Neural cell (in vitro differentiated cells): ENCODE results near the gene PHACTR3. TPM values are rescaled to one million over a fixed set of nuclear protein-coding genes. Genes with fewer than 3 reads are reported as not detected.

Experiments used
- H2AFZ ChIP-seq: fragments of 200-600, 300-800 bp; sonication (generic), shearing (Covaris generic); 2 replicates; pipeline ENCODE4 v1.6.0; 2014; ENCODE audit warnings: low read depth, mild to moderate bottlenecking, antibody characterized with exemption, low read length, moderate library complexity
- H3F3A ChIP-seq: fragments of 200-600 bp; shearing (Covaris generic); 2 replicates; pipeline ENCODE4 v1.6.1; 2016; ENCODE audit warnings: mild to moderate bottlenecking, moderate library complexity, mixed read lengths, antibody characterized with exemption, low read length; ENCODE audit not compliant: insufficient read depth, poor library complexity, severe bottlenecking
- H3K27ac ChIP-seq: fragments of 200-600, 300-800 bp; sonication (generic), shearing (Covaris generic); 2 replicates; pipeline ENCODE4 v1.5.1; 2014; ENCODE audit warnings: mild to moderate bottlenecking, low read length, moderate library complexity
- H3K27me3 ChIP-seq: fragments of 300-800, 200-600 bp; sonication (generic), shearing (Covaris generic); 2 replicates; pipeline ENCODE4 v1.6.0; 2014; ENCODE audit warnings: mild to moderate bottlenecking, low read depth, low read length, moderate library complexity; ENCODE audit not compliant: insufficient read depth
- H3K36me3 ChIP-seq: fragments of 300-800, 200-600 bp; sonication (generic), shearing (Covaris generic); 2 replicates; pipeline ENCODE4 v1.5.1; 2014; ENCODE audit warnings: mild to moderate bottlenecking, antibody characterized with exemption, low read length, moderate library complexity; ENCODE audit not compliant: insufficient read depth
- H3K4me2 ChIP-seq: fragments of 300-800, 200-600 bp; sonication (generic), shearing (Covaris generic); 2 replicates; pipeline ENCODE4 v1.6.0; 2014; ENCODE audit warnings: mild to moderate bottlenecking, low read length
- H3K4me3 ChIP-seq: fragments of 300-800, 200-600 bp; sonication (generic), shearing (Covaris generic); 2 replicates; pipeline ENCODE4 v1.5.1; 2014; ENCODE audit warnings: mild to moderate bottlenecking, low read length, moderate library complexity
- H3K79me2 ChIP-seq: fragments of 200-600 bp; shearing (Covaris generic); replicated peaks from 2 replicates; pipeline ENCODE4 v1.6.0; 2014; ENCODE audit warnings: mild to moderate bottlenecking, low read length, moderate library complexity; ENCODE audit not compliant: insufficient read depth
- H3K9ac ChIP-seq: fragments of 300-800, 200-600 bp; sonication (generic), shearing (Covaris generic); 2 replicates; pipeline ENCODE4 v1.6.1; 2016; ENCODE audit warnings: mild to moderate bottlenecking, low read length, mixed read lengths
- H3K9me2 ChIP-seq: fragments of 200-600 bp; shearing (Covaris generic); 2 replicates; pipeline ENCODE4 v1.6.1; 2016; ENCODE audit warnings: mild to moderate bottlenecking, low read length, mixed read lengths; ENCODE audit not compliant: insufficient read depth
- H3K9me3 ChIP-seq: fragments of 200-600, 300-800 bp; sonication (generic), shearing (Covaris generic); 2 replicates; pipeline ENCODE4 v1.6.1; 2016; ENCODE audit warnings: mild to moderate bottlenecking, mixed run types, low read length, moderate library complexity, mixed read lengths
- H4K20me1 ChIP-seq: fragments of 200-600 bp; shearing (Covaris generic); 2 replicates; pipeline ENCODE4 v1.6.1; 2016; ENCODE audit warnings: mild to moderate bottlenecking, mixed run types; ENCODE audit not compliant: insufficient read depth
- CTCF ChIP-seq: fragments of 450-650 bp; IDR thresholded peaks from 2 replicates; pipeline ENCODE4 v1.5.1; 2014; ENCODE audit warnings: antibody characterized with exemption, mild to moderate bottlenecking, moderate library complexity; ENCODE audit not compliant: poor library complexity, severe bottlenecking
- EP300 ChIP-seq: fragments of 450-650 bp; conservative IDR thresholded peaks from 2 replicates; pipeline ENCODE4 v1.6.1; 2014; ENCODE audit warnings: antibody characterized with exemption, mild to moderate bottlenecking, moderate library complexity; ENCODE audit not compliant: poor library complexity, severe bottlenecking
- EZH2 ChIP-seq: fragments of 200-600, 300-800 bp; shearing (Covaris generic), sonication (generic); IDR thresholded peaks from 2 replicates; pipeline ENCODE4 v1.6.1; 2014; ENCODE audit warnings: antibody characterized with exemption, low read length, borderline replicate concordance, mild to moderate bottlenecking; ENCODE audit not compliant: insufficient read depth, poor library complexity, severe bottlenecking
- MXI1 ChIP-seq: fragments of 450-650 bp; conservative IDR thresholded peaks from 2 replicates; pipeline ENCODE4 v1.6.1; 2014; ENCODE audit warnings: antibody characterized with exemption, mild to moderate bottlenecking; ENCODE audit not compliant: poor library complexity, severe bottlenecking
- POLR2AphosphoS5 ChIP-seq: IDR thresholded peaks from 2 replicates; pipeline ENCODE4 v1.6.1; 2012
- RAD21 ChIP-seq: fragments of 450-650 bp; conservative IDR thresholded peaks from 2 replicates; pipeline ENCODE4 v1.6.1; 2014; ENCODE audit warnings: antibody characterized with exemption, mild to moderate bottlenecking, moderate library complexity
- REST ChIP-seq: IDR thresholded peaks from 2 replicates; pipeline ENCODE4 v1.6.1; 2012; ENCODE audit warnings: borderline replicate concordance
- SMC3 ChIP-seq: fragments of 450-650 bp; conservative IDR thresholded peaks from 2 replicates; pipeline ENCODE4 v1.6.1; 2014; ENCODE audit warnings: antibody characterized with exemption, mild to moderate bottlenecking, moderate library complexity; ENCODE audit not compliant: poor library complexity
- TAF1 ChIP-seq: IDR thresholded peaks from 2 replicates; pipeline ENCODE4 v1.6.1; 2012; ENCODE audit warnings: low read depth
- polyA plus RNA-seq: library from polyadenylated mRNA; depleted of rRNA; stranded (reverse); fragments of >200 nt; gene quantifications from 2 replicates; pipeline ENCODE4 v1.2.3, GENCODE V29; 2014

Gene PHACTR3
- polyA plus RNA-seq, 1 donor from 2014 or later, result 1.3 TPM

GRCh38 chr20:59784365-59784764, 180.0 kb downstream of the PHACTR3 start:
- H3K79me2 ChIP-seq, result no peaks in the 10 kb centered on the region
- no peaks in the 10 kb centered on the region for H3K36me3 ChIP-seq
- H3K9me2 ChIP-seq, result no peaks in the 10 kb centered on the region
- H3K4me3 ChIP-seq, result no peak overlapping the region
- H2AFZ ChIP-seq, result no peak overlapping the region
- H4K20me1 ChIP-seq, result no peaks in the 10 kb centered on the region
- no peaks in the 10 kb centered on the region for H3K27me3 ChIP-seq
- H3K9me3 ChIP-seq, result no peaks in the 10 kb centered on the region
- TF ChIP-seq CTCF, result no peak
- no peak for TF ChIP-seq EZH2
- no peak for TF ChIP-seq EP300
- TF ChIP-seq POLR2AphosphoS5, result no peak
- no peak for TF ChIP-seq SMC3
- no peak for TF ChIP-seq REST
- no peak for TF ChIP-seq RAD21
- TF ChIP-seq MXI1, result no peak
- no peak for TF ChIP-seq TAF1
- H3K27ac ChIP-seq, result no peak overlapping the region
- H3K9ac ChIP-seq, result no peak overlapping the region
- no peaks in the 10 kb centered on the region for H3F3A ChIP-seq
- no peak overlapping the region for H3K4me2 ChIP-seq

GRCh38 chr20:59784791-59785668, 180.7 kb downstream of the PHACTR3 start:
- H3K27ac ChIP-seq, result no peak overlapping the region
- H4K20me1 ChIP-seq, result no peaks in the 10 kb centered on the region
- no peaks in the 10 kb centered on the region for H3K79me2 ChIP-seq
- H3K9me2 ChIP-seq, result no peaks in the 10 kb centered on the region
- H3K9me3 ChIP-seq, result no peaks in the 10 kb centered on the region
- no peak overlapping the region for H3K4me2 ChIP-seq
- no peaks in the 10 kb centered on the region for H3K36me3 ChIP-seq
- H3F3A ChIP-seq, result no peaks in the 10 kb centered on the region
- no peak overlapping the region for H3K9ac ChIP-seq
- H3K27me3 ChIP-seq, result no peaks in the 10 kb centered on the region
- H2AFZ ChIP-seq, result no peak overlapping the region
- TF ChIP-seq MXI1, result no peak
- TF ChIP-seq EP300, result no peak
- TF ChIP-seq REST, result no peak
- TF ChIP-seq EZH2, result no peak
- TF ChIP-seq SMC3, result no peak
- no peak for TF ChIP-seq RAD21
- TF ChIP-seq POLR2AphosphoS5, result no peak
- TF ChIP-seq TAF1, result no peak
- TF ChIP-seq CTCF, result no peak
- no peak overlapping the region for H3K4me3 ChIP-seq
